ENCODE results near the gene HIF1A. TPM values are rescaled to one million over a fixed set of nuclear protein-coding genes. Genes with fewer than 3 reads are reported as not detected.

HIF1A gene
- total and polyA plus RNA-seq, 4 donors: 28.9 to 291 (median 191) TPM

DNA sequence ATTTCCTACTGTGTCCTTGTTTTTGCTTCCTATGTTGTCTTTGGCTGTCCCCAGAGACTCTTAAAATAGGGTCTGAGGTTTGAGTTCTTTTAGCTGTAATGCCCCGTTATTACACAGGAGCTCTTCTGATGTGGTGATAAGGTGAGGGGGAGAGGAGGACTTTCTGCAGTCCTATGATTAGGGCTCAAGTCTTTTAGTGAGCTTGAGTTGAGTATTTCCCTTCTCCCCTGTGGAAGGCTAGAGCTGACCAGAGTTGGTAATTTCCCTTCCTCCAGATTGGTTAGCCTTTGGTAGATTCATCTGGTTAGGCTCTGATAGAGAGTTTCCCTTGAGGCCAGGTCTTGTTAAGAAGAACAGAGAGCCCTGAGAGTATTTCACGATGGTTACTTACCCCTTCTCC lies 4.3 kb upstream of the HIF1A start:
- Histone ChIP-seq H3K9ac (ENCODE audit: insufficient read depth in 1 of 2, low read length in 2 of 2) (no peak overlapping the region), H3K4me1 (ENCODE audit: control insufficient read depth in 5 of 5, insufficient read depth in 5 of 5, low read length in 5 of 5) (peaks cover 0 to 6% (median 0%) of the 10 kb centered on the region in 5 donors), H3K27me3 (ENCODE audit: control insufficient read depth in 3 of 3, insufficient read depth in 3 of 3, low read length in 2 of 3) (no peaks in the 10 kb centered on the region), H3K4me3 (no peak overlapping the region), H3K9me3 (ENCODE audit: control insufficient read depth in 4 of 4, insufficient read depth in 3 of 4, low read length in 3 of 4) (peaks cover 0 to 2% (median 0%) of the 10 kb centered on the region in 4 donors), H3K36me3 (ENCODE audit: control insufficient read depth in 4 of 4, insufficient read depth in 4 of 4, low read length in 4 of 4) (no peaks in the 10 kb centered on the region), H3K27ac (ENCODE audit: low read depth in 1 of 2, low read length in 1 of 2) (no peak overlapping the region)
- 90% methylated on average over 2 of the region's 2 CpGs for WGBS, 2 donors
- DNase-seq: no peak
- TF ChIP-seq, protein P1, sequence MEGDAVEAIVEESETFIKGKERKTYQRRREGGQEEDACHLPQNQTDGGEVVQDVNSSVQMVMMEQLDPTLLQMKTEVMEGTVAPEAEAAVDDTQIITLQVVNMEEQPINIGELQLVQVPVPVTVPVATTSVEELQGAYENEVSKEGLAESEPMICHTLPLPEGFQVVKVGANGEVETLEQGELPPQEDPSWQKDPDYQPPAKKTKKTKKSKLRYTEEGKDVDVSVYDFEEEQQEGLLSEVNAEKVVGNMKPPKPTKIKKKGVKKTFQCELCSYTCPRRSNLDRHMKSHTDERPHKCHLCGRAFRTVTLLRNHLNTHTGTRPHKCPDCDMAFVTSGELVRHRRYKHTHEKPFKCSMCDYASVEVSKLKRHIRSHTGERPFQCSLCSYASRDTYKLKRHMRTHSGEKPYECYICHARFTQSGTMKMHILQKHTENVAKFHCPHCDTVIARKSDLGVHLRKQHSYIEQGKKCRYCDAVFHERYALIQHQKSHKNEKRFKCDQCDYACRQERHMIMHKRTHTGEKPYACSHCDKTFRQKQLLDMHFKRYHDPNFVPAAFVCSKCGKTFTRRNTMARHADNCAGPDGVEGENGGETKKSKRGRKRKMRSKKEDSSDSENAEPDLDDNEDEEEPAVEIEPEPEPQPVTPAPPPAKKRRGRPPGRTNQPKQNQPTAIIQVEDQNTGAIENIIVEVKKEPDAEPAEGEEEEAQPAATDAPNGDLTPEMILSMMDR (IDR thresholded peaks at IDR 0.05; ENCODE audit: control extremely low read depth, extremely low read depth): no peak
- ATAC-seq (ENCODE audit: insufficient read depth, low FRiP score): no peak

DNA sequence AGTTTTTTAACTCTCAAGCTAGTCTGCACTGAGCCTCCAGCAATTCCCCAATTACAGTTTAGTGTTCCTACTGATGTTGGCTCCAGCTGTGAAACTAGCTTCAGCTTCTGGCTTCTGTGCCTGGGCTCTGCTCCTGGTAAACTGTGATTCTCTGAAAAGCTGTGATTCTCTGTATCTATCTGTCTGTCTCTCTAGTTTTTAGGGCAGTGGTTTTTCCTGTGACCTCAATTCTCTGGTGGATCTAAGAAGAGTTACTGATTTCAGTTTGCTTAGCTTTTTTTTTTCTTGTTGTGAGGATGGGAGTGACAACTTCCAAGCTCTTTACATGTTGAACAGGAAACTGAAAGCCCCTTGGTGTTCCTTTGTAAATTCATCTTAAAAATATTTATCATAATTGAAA lies 3.8 kb upstream of the HIF1A start:
- ATAC-seq (ENCODE audit: insufficient read depth, low FRiP score): no peak
- Histone ChIP-seq H3K4me1 (ENCODE audit: control insufficient read depth in 5 of 5, insufficient read depth in 5 of 5, low read length in 5 of 5) (peaks cover 0 to 6% (median 0%) of the 10 kb centered on the region in 5 donors), H3K27ac (ENCODE audit: low read depth in 1 of 2, low read length in 1 of 2) (no peak overlapping the region), H3K27me3 (ENCODE audit: control insufficient read depth in 3 of 3, insufficient read depth in 3 of 3, low read length in 2 of 3) (no peaks in the 10 kb centered on the region), H3K4me3 (no peak overlapping the region), H3K9ac (ENCODE audit: insufficient read depth in 1 of 2, low read length in 2 of 2) (no peak overlapping the region), H3K36me3 (ENCODE audit: control insufficient read depth in 4 of 4, insufficient read depth in 4 of 4, low read length in 4 of 4) (no peaks in the 10 kb centered on the region), H3K9me3 (ENCODE audit: control insufficient read depth in 4 of 4, insufficient read depth in 3 of 4, low read length in 3 of 4) (peaks cover 0 to 2% (median 0%) of the 10 kb centered on the region in 4 donors)
- TF ChIP-seq, protein P1 (IDR thresholded peaks at IDR 0.05; ENCODE audit: control extremely low read depth, extremely low read depth): no peak
- DNase-seq: no peak

DNA sequence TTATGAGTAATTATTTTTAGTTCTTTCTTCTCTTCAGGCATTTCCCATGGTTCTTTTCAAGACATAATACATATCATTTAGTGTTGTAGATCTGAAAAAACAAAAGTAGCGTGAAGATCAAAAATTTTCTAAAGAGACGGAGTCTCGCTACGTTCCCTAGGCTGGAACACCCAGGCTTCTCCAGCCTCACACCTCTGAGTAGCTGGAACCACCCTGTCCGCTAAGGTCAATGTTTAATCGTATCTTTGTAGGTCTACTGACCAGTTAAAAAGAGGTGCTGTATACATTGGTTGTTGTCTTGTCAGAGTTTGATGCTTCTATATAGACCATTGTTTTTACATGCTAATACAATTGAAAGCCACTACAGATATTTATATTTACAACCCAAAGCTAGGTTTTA lies 1.3 kb upstream of the HIF1A start:
- TF ChIP-seq, protein P1 (IDR thresholded peaks at IDR 0.05; ENCODE audit: control extremely low read depth, extremely low read depth): no peak
- 98 to 99% methylated on average over 6 of the region's 6 CpGs for WGBS, 2 donors
- H3K27me3 ChIP-seq (ENCODE audit: control insufficient read depth in 3 of 3, insufficient read depth in 3 of 3, low read length in 2 of 3): no peaks in the 10 kb centered on the region
- H3K9me3 ChIP-seq (ENCODE audit: control insufficient read depth in 4 of 4, insufficient read depth in 3 of 4, low read length in 3 of 4): no peaks in the 10 kb centered on the region
- no peak for DNase-seq
- no peak for ATAC-seq (ENCODE audit: insufficient read depth, low FRiP score)
- no peaks in the 10 kb centered on the region for H3K36me3 ChIP-seq (ENCODE audit: control insufficient read depth in 4 of 4, insufficient read depth in 4 of 4, low read length in 4 of 4)
- no peak overlapping the region for H3K4me3 ChIP-seq
- no peak overlapping the region for H3K9ac ChIP-seq (ENCODE audit: insufficient read depth in 1 of 2, low read length in 2 of 2)
- peaks cover 0 to 29% (median 8%) of the 10 kb centered on the region in 5 donors for H3K4me1 ChIP-seq (ENCODE audit: control insufficient read depth in 5 of 5, insufficient read depth in 5 of 5, low read length in 5 of 5)
- H3K27ac ChIP-seq (ENCODE audit: low read depth in 1 of 2, low read length in 1 of 2): no peak overlapping the region

Measured in lung (tissue), 12 donors.